Measurements from ENCODE around the gene TENT5C.

The TENT5C gene

GRCh38 chr1:117561071-117561470 is 44.8 kb upstream of the TENT5C start:
- no peak for TF ChIP-seq CTCF (IDR thresholded peaks at IDR 0.05; ENCODE audit: extremely low read depth, insufficient read depth, missing control alignments)
- no peak for DNase-seq (ENCODE audit: low spot score)
- in situ Hi-C loops (cut with MboI; ENCODE audit: low pct_unique_long_range_greater_than_20kb, low sequenced_read_pairs, unreplicated experiment), result no loop called here

GRCh38 chr1:117561551-117561950 is 44.3 kb upstream of the TENT5C start:
- no peak for TF ChIP-seq CTCF (IDR thresholded peaks at IDR 0.05; ENCODE audit: extremely low read depth, insufficient read depth, missing control alignments)
- in situ Hi-C loops (cut with MboI; ENCODE audit: low pct_unique_long_range_greater_than_20kb, low sequenced_read_pairs, unreplicated experiment), result no loop called here
- no peak for DNase-seq (ENCODE audit: low spot score)

DNA sequence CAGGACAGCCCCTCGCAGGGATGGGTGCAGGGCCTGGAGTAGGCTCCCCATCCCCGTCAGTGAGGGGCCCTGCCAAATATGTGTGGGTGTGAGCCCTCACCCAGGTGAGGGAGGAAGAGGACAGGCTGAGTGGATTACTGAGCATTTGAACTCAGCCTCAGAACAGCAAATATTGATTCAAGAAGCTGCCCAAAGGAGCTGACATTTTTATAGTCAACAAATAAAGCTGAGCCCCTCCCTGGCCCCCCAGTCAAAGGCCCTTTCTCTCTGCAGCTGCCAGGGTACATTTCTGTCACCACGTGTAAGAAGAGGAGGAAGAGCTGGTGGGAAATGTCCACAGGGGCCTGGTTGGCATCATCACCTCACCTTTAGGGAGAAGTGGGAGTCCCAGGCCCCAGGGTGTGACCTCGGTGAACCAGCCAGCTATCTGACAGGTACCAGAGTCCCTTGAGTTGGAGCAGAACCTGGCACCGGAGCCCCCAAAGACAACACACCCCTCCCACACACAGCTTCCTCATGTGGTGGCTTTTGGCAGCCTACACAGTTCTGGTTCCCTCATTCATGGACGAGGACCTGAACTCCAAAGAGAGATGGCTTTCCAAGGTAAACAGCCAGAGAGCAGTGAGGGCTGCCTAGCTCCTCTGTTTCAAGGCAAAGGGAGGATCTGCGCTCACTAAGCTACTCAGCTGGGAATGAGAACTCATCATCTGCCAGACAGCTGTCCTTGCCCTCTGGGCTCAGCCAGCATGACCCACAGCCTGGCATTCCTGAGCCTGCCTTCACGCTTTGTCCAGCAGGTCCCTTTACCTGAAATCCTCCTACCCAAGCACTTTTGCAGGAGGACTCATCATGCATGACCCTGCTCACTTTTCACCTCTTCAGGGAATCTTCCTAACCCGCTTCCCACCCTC is 43.0 kb upstream of the TENT5C start:
- DNase-seq (ENCODE audit: low spot score), result no peak
- TF ChIP-seq CTCF (IDR thresholded peaks at IDR 0.05; ENCODE audit: extremely low read depth, insufficient read depth, missing control alignments), result no peak
- in situ Hi-C loops (cut with MboI; ENCODE audit: low pct_unique_long_range_greater_than_20kb, low sequenced_read_pairs, unreplicated experiment), result no loop called here

DNA sequence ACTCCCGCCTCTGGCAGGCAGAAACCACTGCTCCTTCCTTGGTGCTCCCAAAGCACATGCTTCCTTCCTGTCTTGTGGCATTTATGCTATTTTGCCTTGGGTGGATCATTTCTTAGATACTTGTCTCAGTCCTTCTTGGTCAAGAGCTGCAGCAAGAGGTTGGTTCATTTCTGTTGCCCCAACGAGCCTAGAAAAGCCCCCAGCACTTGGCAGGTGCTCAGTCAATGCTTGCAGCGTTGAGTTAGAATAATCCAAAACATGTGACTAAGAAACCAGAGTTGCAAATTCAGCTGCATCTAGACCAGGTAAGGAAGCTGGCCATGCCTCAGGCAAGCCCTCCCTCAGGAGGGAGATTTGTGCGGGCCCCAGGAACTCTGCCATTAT is 42.4 kb upstream of the TENT5C start:
- no peak for TF ChIP-seq CTCF (IDR thresholded peaks at IDR 0.05; ENCODE audit: extremely low read depth, insufficient read depth, missing control alignments)
- in situ Hi-C loops (cut with MboI; ENCODE audit: low pct_unique_long_range_greater_than_20kb, low sequenced_read_pairs, unreplicated experiment), result no loop called here
- no peak for DNase-seq (ENCODE audit: low spot score)

GRCh38 chr1:117564227-117565075 is 41.4 kb upstream of the TENT5C start:
- in situ Hi-C loops (cut with MboI; ENCODE audit: low pct_unique_long_range_greater_than_20kb, low sequenced_read_pairs, unreplicated experiment), result no loop called here
- TF ChIP-seq CTCF (IDR thresholded peaks at IDR 0.05; ENCODE audit: extremely low read depth, insufficient read depth, missing control alignments), result no peak
- DNase-seq (ENCODE audit: low spot score), result no peak

DNA sequence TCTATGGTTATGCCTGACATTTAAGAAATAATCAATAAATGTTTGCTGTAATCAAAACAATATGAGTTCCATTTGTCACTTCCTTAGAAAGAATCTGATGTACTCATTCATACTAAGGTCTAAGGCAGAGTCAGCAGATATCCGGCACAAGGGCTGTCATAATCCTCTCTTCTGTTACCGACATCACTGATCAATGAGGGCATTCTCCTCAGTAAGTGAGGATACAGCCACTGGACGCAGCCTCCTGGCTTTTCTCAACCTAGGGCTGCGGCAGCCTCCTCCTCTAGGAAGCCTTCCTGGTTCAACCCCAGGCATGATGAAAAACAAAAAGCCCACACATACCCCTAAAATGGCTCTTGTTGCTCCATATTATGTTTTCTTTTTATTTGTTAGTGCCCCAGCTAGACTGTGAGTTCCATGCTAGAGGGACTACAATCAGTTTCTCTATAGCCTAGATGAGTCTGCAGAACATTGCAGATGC is 40.7 kb upstream of the TENT5C start:
- in situ Hi-C loops (cut with MboI; ENCODE audit: low pct_unique_long_range_greater_than_20kb, low sequenced_read_pairs, unreplicated experiment), result no loop called here
- no peak for DNase-seq (ENCODE audit: low spot score)
- no peak for TF ChIP-seq CTCF (IDR thresholded peaks at IDR 0.05; ENCODE audit: extremely low read depth, insufficient read depth, missing control alignments)

Measured in GM13977 (cell line).